HEK293T (cell line): ENCODE data around the gene RNF169.
"Not testable (repeated sequence)": the region's sequence is repeated elsewhere in the genome, so short reads cannot be mapped to it uniquely, and the experiment has no call there.

Experiments used
- CTCF ChIA-PET: fragments of 350-600 bp; formaldehyde crosslinking; extraction: SDS; loops from one replicate; lab custom pipeline; 2021; ENCODE audit warnings: antibody characterized with exemption, inconsistent platforms; lab: Yijun Ruan, JAX
- POLR2A ChIA-PET: fragments of 350-600 bp; formaldehyde crosslinking; extraction: SDS; loops from one replicate; lab custom pipeline; 2020; ENCODE audit warnings: antibody characterized with exemption, inconsistent platforms; lab: Yijun Ruan, JAX
- DNase-seq: peaks from one replicate; pipeline ENCODE4 v3.0.0; 2012; ENCODE audit warnings: mixed read lengths; ENCODE audit errors: extremely low spot score
- ARNT ChIP-seq: fragments of 450-650 bp; IDR thresholded peaks from 2 replicates; pipeline ENCODE4 v1.6.1; 2017; ENCODE audit warnings: mild to moderate bottlenecking
- BHLHE40 ChIP-seq: fragments of 450-650 bp; IDR thresholded peaks from 2 replicates; pipeline ENCODE4 v1.6.1; 2016; ENCODE audit warnings: mild to moderate bottlenecking, moderate library complexity, borderline replicate concordance
- CTBP1 ChIP-seq: fragments of 450-650 bp; IDR thresholded peaks from 2 replicates; pipeline ENCODE4 v1.6.1; 2016; ENCODE audit warnings: borderline replicate concordance
- ELF4 ChIP-seq: fragments of 450-650 bp; IDR thresholded peaks from 2 replicates; pipeline ENCODE4 v1.6.1; 2017; ENCODE audit warnings: antibody characterized with exemption
- FOXA1 ChIP-seq: fragments of 450-650 bp; IDR thresholded peaks from 2 replicates; pipeline ENCODE4 v1.6.1; 2016; ENCODE audit warnings: mild to moderate bottlenecking
- FOXK2 ChIP-seq: fragments of 450-650 bp; IDR thresholded peaks from 2 replicates; pipeline ENCODE4 v1.6.1; 2016; ENCODE audit warnings: mild to moderate bottlenecking
- FOXM1 ChIP-seq: fragments of 450-650 bp; IDR thresholded peaks from 2 replicates; pipeline ENCODE4 v1.6.1; 2017; ENCODE audit warnings: mild to moderate bottlenecking, borderline replicate concordance
- HDGF ChIP-seq: fragments of 450-650 bp; IDR thresholded peaks from 2 replicates; pipeline ENCODE4 v1.6.1; 2017; ENCODE audit warnings: antibody characterized with exemption, borderline replicate concordance
- L3MBTL2 ChIP-seq: fragments of 450-650 bp; conservative IDR thresholded peaks from 2 replicates; pipeline ENCODE4 v1.6.1; 2016; ENCODE audit warnings: mild to moderate bottlenecking
- LEF1 ChIP-seq: fragments of 450-650 bp; IDR thresholded peaks from 2 replicates; pipeline ENCODE4 v1.6.1; 2017; ENCODE audit warnings: mild to moderate bottlenecking, borderline replicate concordance
- NFRKB ChIP-seq: fragments of 450-650 bp; IDR thresholded peaks from 2 replicates; pipeline ENCODE4 v1.6.1; 2016; ENCODE audit warnings: mild to moderate bottlenecking, moderate library complexity
- PKNOX1 ChIP-seq: fragments of 450-650 bp; IDR thresholded peaks from 2 replicates; pipeline ENCODE4 v1.6.1; 2016
- SP1 ChIP-seq: fragments of 450-650 bp; IDR thresholded peaks from 2 replicates; pipeline ENCODE4 v1.6.1; 2017
- SUZ12 ChIP-seq: fragments of 450-650 bp; IDR thresholded peaks from 2 replicates; pipeline ENCODE4 v1.6.1; 2016; ENCODE audit warnings: mild to moderate bottlenecking
- TARDBP ChIP-seq: fragments of 450-650 bp; IDR thresholded peaks from 2 replicates; pipeline ENCODE4 v1.6.1; 2016
- ZNF384 ChIP-seq: fragments of 450-650 bp; IDR thresholded peaks from 2 replicates; pipeline ENCODE4 v1.6.1; 2016

Gene RNF169

GRCh38 chr11:74818283-74818946, 69.8 kb downstream of the RNF169 start:
- DNase-seq: no peak
- POLR2A ChIA-PET: no interaction called here
- TF ChIP-seq PKNOX1 (no peak), FOXA1 (no peak), NFRKB (no peak), ARNT (no peak), CTBP1 (no peak), HDGF (no peak), L3MBTL2 (no peak), ELF4 (no peak), ZNF384 (no peak), SUZ12 (no peak), FOXM1 (no peak), FOXK2 (no peak), LEF1 (no peak), SP1 (no peak), TARDBP (no peak)
- CTCF ChIA-PET: no interaction called here

- ChIA-PET CTCF (no interaction called here), POLR2A (no interaction called here)
- DNase-seq: no peak
- TF ChIP-seq ARNT: no peak
- no peak for TF ChIP-seq L3MBTL2
- no peak for TF ChIP-seq PKNOX1
- no peak for TF ChIP-seq ZNF384
- TF ChIP-seq FOXK2: no peak
- no peak for TF ChIP-seq SUZ12
- no peak for TF ChIP-seq BHLHE40
- no peak for TF ChIP-seq FOXM1
- TF ChIP-seq SP1: no peak
- TF ChIP-seq NFRKB: no peak
- TF ChIP-seq TARDBP: no peak
- TF ChIP-seq ELF4: no peak
- TF ChIP-seq CTBP1: no peak
- TF ChIP-seq HDGF: no peak
- TF ChIP-seq LEF1: no peak
- TF ChIP-seq FOXA1: no peak
These were observed 70.8 kb downstream of the RNF169 start for GRCh38 chr11:74819400-74819799.

GRCh38 chr11:74820763-74821162, 72.1 kb downstream of the RNF169 start:
- ChIA-PET CTCF (no interaction called here), POLR2A (no interaction called here)
- TF ChIP-seq ARNT (no peak), ELF4 (no peak), BHLHE40 (no peak), LEF1 (no peak), SP1 (no peak), L3MBTL2 (no peak), TARDBP (no peak)
- no peak for DNase-seq

- ChIA-PET POLR2A (no interaction called here), CTCF (no interaction called here)
- no peak for DNase-seq
- TF ChIP-seq L3MBTL2 (no peak), ARNT (no peak), ZNF384 (no peak), HDGF (no peak), NFRKB (no peak), FOXK2 (no peak), BHLHE40 (no peak), SUZ12 (no peak), TARDBP (no peak), PKNOX1 (no peak)
These were observed 73.5 kb downstream of the RNF169 start for GRCh38 chr11:74822170-74822569.

- ChIA-PET POLR2A (no interaction called here), CTCF (no interaction called here)
- TF ChIP-seq NFRKB (no peak), L3MBTL2 (no peak), SUZ12 (no peak), CTBP1 (no peak), BHLHE40 (no peak), ARNT (no peak), ELF4 (no peak), LEF1 (no peak), SP1 (no peak), TARDBP (no peak), FOXA1 (no peak), FOXK2 (no peak), PKNOX1 (no peak), HDGF (no peak), FOXM1 (no peak), ZNF384 (no peak)
- DNase-seq: no peak
These were observed 75.8 kb downstream of the RNF169 start for GRCh38 chr11:74824285-74824982.

GRCh38 chr11:74825596-74825995, 76.9 kb downstream of the RNF169 start:
- DNase-seq, CTCF ChIA-PET, POLR2A ChIA-PET: not testable (repeated sequence)
